Hematopoietic multipotent progenitor cell treated with erythropoietin and hydrocortisone succinate and interleukin-3 and kit ligand, for 15 days (in vitro differentiated cells): ENCODE results near the gene GABRD.

Experiments
- DNase-seq: peaks from one replicate; pipeline ENCODE4 v3.0.0-alpha.2; 2015; ENCODE audit warnings: low spot score

Gene GABRD

DNA sequence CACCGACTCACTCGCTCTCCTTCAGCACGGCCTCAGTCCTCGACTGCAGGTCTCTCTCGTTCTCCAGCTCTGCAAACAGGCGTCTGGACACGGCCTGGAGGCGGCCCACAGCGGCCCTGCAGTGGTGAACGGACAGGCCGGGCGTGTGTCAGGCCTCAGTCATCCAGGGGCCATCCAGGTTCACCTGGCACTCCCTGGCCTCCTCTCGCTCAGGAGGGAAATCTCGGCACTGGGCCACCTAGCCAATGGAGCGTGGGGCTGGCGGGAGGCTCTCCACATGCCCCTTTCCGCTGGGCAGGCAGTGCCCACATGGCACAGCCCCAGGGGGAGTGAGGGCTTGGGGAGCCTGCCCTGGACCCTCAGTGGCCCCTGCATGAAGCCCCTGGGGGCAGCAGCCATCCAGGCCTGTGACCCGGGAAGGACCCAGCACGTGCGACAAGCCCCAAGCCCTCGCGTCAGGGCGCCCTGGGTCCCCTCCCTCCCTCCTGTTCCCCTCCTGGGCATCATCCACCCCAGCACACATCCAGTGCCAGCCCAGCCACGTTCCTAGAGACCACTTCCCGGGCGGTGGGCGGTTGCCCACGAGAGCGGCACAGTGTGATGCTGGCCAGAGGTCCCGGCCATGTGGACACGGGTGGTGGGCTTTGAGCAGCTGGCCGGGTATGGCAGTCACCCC, 33.6 kb upstream of the GABRD start:
- no peak for DNase-seq

DNA sequence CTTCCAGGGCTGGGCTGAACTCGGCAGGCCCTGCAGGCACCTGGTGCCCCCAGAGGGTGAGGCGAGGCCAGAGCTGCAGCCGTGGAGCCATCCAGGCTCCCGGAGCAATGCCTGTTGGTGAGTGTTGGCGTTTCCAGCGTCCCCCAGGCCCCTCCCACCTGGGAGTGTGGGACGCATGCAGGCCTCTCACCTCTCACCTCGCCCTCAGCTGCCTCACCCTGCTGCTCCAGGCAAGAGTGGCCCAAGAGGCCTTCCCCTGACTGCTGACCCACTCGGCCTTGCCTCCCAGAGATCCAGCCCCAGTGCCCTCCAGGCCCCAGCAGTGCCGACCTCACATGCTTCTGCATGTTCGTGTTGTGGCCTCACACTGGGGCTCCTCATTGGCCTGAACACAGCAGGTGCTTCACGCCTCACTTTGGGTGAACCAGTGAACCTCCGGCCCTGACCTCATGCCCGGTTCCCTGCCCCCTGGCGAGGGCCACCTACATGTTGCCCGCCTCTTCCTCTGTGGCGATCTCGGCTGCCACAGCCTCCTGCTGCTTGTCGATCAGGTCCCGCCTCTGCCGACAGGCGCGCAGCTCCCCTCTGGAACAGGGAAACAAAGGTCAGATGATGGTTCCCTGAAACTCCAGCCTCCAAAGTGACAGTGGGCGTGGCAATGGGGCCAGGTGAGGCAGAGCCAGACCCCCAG, 32.5 kb upstream of the GABRD start:
- DNase-seq: no peak

DNA sequence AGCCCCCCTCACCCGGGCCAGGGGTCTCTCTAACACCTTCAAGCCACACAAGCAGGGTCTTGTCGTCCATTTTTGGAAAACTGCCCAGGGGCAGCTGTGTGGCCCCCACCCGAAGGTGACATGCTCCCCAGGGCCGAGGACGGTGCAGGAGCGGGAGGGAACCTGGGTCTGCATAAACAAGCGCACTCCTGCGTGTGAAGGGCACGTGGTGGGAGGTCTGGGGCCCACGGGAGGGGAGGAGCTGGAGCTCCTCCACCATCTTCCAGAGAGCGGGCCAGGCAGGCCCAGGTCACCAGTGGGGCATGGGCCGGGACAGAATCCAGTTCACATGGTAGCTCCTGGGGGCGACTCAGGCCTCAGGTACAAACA, 32.0 kb upstream of the GABRD start:
- DNase-seq: no peak

GRCh38 chr1:1988061-1988945, 30.8 kb upstream of the GABRD start:
- DNase-seq: no peak

DNA sequence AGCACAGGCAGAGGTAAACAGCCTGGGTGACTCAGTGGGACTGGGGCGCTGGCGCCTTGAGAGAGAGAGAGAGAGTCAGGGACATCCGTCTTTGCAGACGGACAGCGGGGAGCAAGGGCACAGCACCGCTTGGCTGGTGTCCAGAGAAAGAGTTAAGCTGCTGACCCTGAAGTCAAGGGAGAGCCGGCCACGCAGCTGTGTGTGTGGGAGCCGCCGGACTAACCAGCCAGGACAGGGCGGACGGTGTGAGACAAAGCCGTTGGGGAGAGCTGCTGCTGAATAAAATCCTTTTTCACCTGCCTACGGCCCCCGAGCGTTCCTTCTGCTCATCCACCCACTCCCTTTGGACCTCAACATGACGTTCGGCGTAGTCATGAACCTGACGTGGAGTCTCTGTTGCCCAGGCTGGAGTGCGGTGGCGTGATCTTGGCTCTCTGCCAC, 30.0 kb upstream of the GABRD start:
- no peak for DNase-seq

DNA sequence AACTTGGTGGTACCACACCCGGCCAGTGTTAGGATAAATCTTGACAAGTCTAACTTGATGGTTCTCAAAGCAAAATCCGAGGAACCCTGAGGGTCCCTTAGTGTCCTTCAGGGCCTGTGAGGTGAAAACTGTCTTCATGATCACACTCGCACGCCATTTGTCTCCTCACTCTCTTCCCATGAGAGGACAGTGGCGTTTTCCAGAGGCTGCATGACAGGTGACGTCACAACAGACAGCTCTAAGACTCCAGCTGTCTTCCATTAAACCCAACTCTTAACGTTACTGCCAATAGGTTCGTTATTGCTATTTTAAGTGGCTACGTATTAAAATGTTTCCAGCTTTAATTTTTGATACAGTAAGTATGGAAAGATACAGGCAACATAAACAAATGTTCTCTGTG, 29.4 kb upstream of the GABRD start:
- no peak for DNase-seq

- no peak for DNase-seq
Measured at GRCh38 chr1:1990222-1990621, 28.9 kb upstream of the GABRD start.

GRCh38 chr1:1994536-1994935, 24.6 kb upstream of the GABRD start:
- DNase-seq: no peak

- DNase-seq: no peak
Measured at GRCh38 chr1:1996207-1996651, 22.9 kb upstream of the GABRD start.

DNA sequence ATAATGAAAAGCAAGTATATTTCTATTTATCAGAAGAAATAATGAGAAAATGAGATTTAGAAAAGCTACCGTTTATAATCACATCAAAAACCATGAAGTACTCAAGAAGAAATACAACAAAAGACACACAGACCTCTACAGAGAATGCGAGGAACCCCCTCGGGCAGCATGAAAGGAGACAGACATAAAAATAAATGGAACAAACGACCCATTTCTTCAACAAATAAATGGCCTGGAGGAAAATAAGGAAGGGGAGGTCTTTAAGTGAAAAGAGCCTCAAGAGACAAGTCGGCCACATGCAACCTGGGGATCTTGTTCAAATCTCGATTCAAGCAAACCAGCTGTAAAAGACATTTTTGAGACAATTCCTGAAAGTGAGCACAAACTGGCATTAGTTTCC, 21.6 kb upstream of the GABRD start:
- DNase-seq: no peak

- no peak for DNase-seq
Measured at GRCh38 chr1:2000432-2000831, 18.7 kb upstream of the GABRD start.

DNA sequence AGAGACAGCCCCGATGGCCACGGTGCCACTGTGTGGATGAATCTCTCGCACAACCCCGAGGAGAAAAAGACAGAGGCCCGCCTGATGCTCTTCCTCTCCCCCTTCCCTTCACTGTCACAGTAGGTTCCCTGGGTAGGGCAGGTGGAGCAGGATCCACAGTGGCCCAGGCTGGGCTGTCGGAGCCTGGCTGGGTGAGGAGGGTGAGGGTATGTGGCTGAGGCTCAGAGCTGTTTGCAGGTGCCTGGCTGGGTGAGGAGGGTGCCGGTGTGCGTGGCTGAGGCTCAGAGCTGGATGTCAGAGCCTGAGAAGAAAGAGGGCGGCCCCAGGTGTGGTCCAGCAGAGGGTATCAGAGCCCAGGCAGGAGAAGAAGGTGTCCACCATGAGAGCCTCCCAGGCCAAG, 18.3 kb upstream of the GABRD start:
- DNase-seq: no peak

DNA sequence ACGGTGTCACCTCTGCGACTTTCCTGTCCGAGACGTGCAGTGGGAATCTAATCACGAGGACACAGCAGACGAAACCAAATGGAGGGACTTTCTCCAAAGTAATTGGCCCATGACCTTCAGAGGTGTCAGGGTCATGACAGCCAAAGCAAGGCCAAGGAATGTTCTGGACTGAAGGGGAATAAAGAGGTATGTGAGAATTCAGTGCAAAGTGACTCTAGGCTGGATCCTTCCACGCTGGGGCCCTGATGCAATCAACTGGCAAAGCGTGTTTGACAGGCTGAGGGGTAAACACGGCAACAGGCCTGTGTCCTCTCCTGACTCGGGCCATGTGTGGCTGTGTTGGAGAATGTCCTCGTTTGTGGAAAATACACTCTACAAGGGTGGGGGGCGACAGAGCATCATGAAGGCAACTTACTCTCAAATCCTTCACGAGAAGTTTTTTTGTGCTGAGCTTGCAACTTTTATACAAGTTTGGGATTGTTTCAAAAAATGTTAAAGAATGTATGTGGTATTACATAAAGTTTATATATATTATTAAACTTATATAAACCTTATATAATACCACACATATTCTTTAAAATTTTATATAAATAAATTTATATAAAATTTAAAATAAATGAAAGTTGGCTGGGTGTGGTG, 17.3 kb upstream of the GABRD start:
- DNase-seq: no peak

GRCh38 chr1:2003541-2004131, 15.5 kb upstream of the GABRD start, which contains the start of gene CFAP74:
CFAP74 (minus strand) TSS chr1:2003786; CDS start chr1:1990956, 12,830 bp downstream.
- no peak for DNase-seq

GRCh38 chr1:2004856-2005255, 14.3 kb upstream of the GABRD start:
- DNase-seq: no peak

DNA sequence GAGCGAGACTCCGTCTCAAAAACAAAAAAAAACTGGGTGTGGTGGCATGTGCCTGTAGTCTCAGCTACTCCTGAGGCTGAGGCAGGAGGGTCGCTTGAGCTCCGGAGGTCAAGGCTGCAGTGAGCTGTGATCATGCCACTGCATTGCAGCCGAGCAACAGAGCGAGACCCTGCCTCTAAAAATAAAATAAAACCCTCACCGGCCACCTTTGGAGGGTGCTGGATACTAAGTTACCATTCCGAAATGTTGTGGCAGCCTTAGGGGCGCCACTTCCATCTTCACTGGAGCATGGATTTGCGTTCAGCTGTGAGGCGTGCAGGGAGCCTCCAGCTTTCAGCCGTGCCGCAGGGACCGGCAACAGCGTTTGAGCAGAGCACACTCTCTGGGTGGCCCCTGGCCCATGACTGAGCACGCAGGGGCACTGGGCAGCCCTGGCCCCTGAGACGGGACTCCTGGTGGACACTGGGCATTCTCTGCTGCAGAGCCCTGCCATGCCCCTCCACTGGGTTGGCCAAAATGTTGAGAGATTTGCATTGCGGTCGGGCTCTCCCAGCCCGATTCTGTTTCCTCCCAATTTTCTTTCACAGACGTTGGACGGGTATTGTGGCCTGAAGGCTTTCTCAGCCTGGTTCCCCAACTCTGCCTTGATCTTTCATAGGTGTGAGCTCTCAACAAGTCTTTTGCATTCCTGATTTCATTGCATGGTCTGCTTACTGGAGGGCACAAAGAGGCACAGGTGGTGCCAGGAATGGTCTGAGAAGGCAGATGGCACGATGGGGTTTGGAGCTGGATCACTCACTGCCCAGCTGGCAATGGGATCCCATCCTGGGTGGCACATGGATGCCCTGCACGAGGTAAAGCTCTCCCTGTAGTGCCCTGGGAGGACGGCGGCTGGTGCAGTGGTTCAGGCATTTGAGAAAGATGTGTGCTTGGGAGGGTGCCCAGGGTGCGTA, 9.8 kb upstream of the GABRD start:
- no peak for DNase-seq

DNA sequence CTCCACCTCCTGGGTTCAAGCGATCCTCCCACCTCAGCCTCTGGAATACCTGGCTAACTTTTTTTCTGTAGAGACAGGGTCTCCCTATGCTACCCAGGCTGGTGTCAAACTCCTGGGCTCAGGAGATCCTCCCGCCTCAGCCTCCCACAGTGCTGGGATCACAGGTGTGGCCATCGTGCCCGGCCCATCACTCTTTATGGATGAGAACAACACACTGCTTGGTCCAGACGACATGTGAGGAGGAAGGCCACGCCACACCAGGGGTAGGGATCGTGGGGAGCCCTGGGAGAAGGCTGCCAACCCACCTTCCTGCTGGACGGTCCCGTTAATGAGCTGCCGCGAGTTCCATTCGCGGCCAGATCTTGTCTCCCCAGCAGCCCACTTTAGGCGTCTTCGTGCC, 5.0 kb upstream of the GABRD start:
- no peak for DNase-seq

DNA sequence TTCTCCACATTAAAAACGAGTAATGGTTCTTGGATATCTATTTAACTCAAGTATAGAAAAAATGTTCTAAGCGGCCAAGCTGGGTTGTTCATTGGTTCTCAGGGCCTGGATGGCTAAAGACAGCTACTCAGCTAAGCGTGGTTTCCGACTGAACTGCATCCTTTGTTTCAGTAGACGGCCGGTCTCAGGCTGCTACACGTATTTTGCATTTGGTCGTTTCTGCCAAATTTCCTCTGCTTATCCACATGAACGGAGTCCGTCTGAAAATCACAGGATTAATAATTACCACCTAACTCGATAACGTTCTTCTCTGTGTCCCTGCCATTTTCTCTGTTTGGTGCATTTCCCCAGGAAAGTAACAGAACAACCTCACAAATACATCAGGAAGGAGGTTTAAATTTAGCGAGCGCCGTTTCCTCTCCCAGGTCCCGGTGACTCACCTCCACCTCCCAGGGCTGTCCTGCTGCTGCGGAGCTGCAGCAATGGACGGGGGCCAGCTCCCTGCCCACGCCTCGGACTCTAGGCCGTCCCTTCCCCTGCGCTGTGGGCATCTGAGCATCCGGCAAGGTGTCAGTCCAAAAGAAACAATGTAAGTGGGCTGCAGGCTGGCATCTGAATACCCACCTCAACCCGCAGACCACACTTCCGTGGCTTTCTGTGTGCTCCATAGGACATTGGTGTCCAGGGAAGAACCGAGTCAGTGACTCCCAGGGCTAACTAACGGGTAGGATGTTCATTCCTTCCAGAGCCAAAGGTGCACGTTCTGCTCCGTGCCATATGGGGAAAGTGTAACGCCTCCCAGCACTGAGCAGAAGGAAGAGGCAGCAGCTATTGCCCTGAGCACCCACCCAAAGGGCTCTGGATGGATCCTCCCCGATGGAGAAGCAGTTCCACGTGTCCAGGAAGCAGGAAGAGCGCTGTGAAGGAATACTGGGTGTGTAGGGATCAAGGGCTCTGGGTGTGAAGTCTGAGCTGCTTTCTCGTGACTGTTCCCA, 4.1 kb upstream of the GABRD start:
- DNase-seq: no peak

DNA sequence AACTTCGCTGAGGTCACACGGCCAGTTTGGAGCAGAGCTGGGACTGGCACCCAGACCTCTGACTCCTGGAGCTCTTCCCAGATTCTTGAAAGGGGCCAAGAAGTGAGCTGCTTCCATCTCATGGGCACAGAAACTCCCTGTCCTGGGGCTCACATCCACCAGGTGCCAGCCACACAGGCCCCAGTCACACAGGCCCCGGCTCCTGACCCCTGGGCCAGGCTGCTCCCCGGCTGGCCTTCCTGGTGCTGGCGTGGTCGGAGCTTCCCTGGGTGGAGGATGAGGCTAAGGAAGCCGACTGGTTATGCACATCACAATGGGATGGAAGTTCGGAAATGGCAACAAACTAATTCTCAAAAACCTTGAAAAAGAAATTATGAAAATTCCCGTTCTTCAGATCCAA, 3.0 kb upstream of the GABRD start:
- no peak for DNase-seq
